Motor neuron (in vitro differentiated cells): Measurements from ENCODE around the gene ODF2L. TPM values are rescaled to one million over a fixed set of nuclear protein-coding genes. Genes with fewer than 3 reads are reported as not detected.
A peak's percentile ranks its signal among the peaks of the same experiment; 100 is the strongest.
"Not testable (repeated sequence)": the region's sequence is repeated elsewhere in the genome, so short reads cannot be mapped to it uniquely, and the experiment has no call there.

Source experiments
- ATAC-seq, 8 experiments: fragments of 200-7000 bp; cut with Tn5 transposase; replicated peaks in 6 of 8; 2 replicates each; pipeline ENCODE4 v1.8.0; 2021; ENCODE audit warnings: mild to moderate bottlenecking in 8 of 8, moderate library complexity in 8 of 8
- H3K27ac ChIP-seq, 2 donors: fragments of 250-450 bp; sonication (Bioruptor Pico); 2 replicates each; pipeline ENCODE4 v1.9.0; 2021; ENCODE audit warnings: antibody characterized with exemption in 2 of 2, mild to moderate bottlenecking in 2 of 2, moderate library complexity in 1 of 2
- H3K4me1 ChIP-seq, 2 donors: fragments of 250-450 bp; sonication (Bioruptor Pico); replicated peaks in 1 of 2; 2 replicates each; pipeline ENCODE4 v1.6.1; 2021; ENCODE audit warnings: antibody characterized with exemption in 2 of 2, mild to moderate bottlenecking in 2 of 2, moderate library complexity in 1 of 2
- H3K4me3 ChIP-seq, 5 donors: fragments of 250-450 bp; sonication (Bioruptor Pico); 2 replicates each; pipeline ENCODE4 v1.9.0; 2021; ENCODE audit warnings: antibody characterized with exemption in 5 of 5, mild to moderate bottlenecking in 5 of 5, moderate library complexity in 4 of 5
- WGBS, 10 experiments: fragments of 450-650 bp; shearing (Covaris generic); methylation state at CpG; one replicate each; pipeline ENCODE4 v1.0.0; 2022; 5-methylcytosine and 5-hydroxymethylcytosine counted together
- in situ Hi-C, 9 experiments: fragments of 400-800 bp; cut with MboI; loops; one replicate each; pipeline ENCODE4 v1.15.0; 2021; ENCODE audit warnings: low sequenced_read_pairs in 9 of 9, low pct_unique_long_range_greater_than_20kb in 2 of 9; ENCODE audit not compliant: unreplicated experiment in 9 of 9
- total RNA-seq, 8 experiments: library from RNA; unstranded; fragments of 300-600 nt; gene quantifications; 2 replicates each; pipeline versions ENCODE4 v1.2.3 to v1.2.4, GENCODE V29; 2022

The ODF2L gene
- total RNA-seq, 8 experiments from 2014 or later: 38.2 to 72.0 (median 53.4) TPM

- Histone ChIP-seq H3K27ac (no peak overlapping the region), H3K4me3 (no peak overlapping the region), H3K4me1 (peaks cover 0 to 2% of the 10 kb centered on the region in 2 donors)
- 83 to 100% (median 100%) methylated on average over 1 of the region's 1 CpG; no CpG with 5 or more reads in 4 of the 10 experiments for WGBS, 10 experiments
- ATAC-seq: no peak
- in situ Hi-C loops: loop anchor here in 2 of 9 experiments (25.0 kb wide), 2 partner anchors 358 to 708 kb away; no protein-coding TSS in a partner anchor
Observed at GRCh38 chr1:86378813-86379212, 17.3 kb downstream of the ODF2L start.

GRCh38 chr1:86377341-86377740 is 18.8 kb downstream of the ODF2L start:
- WGBS, 10 experiments: 86 to 100% (median 100%) methylated on average over 1 of the region's 1 CpG; no CpG with 5 or more reads in 7 of the 10 experiments
- in situ Hi-C loops: loop anchor here in 2 of 9 experiments (25.0 kb wide), 2 partner anchors 360 to 710 kb away; no protein-coding TSS in a partner anchor
- H3K27ac ChIP-seq: no peak overlapping the region

DNA sequence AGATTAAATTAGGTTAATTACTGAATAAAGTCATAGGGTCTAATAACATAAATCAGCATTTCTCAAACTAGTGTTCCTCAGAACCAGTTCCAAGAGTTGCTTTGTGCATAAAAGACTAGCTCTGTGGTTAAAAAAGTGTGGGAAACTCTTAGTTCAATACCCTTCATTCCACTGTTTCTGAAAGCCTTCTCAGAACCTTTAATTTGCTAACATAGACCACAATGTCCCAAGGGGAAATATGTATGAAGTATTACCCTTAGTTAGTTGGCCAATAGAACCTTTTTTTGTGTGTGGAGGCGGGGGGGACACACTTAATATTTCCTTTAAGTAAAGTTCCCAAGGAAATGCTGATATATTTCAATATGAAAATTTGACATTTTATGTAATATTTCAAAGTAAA is 20.4 kb downstream of the ODF2L start:
- WGBS, 10 experiments: 67 to 100% (median 100%) methylated on average over 1 of the region's 1 CpG
- peak in 1 of 8 experiments; percentile 34 for ATAC-seq
- in situ Hi-C loops: loop anchor here in 2 of 9 experiments (25.0 kb wide), 2 partner anchors 362 to 712 kb away; no protein-coding TSS in a partner anchor
- H3K27ac ChIP-seq: no peak overlapping the region
- H3K4me3 ChIP-seq: no peak overlapping the region
- peaks cover 0 to 2% of the 10 kb centered on the region in 2 donors for H3K4me1 ChIP-seq

More at GRCh38 chr1:86377341-86377740, 18.8 kb downstream of the ODF2L start:
- no peak for ATAC-seq
- Histone ChIP-seq H3K4me1 (peaks cover 0 to 2% of the 10 kb centered on the region in 2 donors), H3K4me3 (no peak overlapping the region)

- in situ Hi-C loops: no loop called here
- Histone ChIP-seq H3K4me3 (no peak overlapping the region), H3K4me1 (no peaks in the 10 kb centered on the region), H3K27ac (no peak overlapping the region)
- peak in 1 of 8 experiments; percentile 37 for ATAC-seq
Observed at GRCh38 chr1:86370601-86371022, 25.5 kb downstream of the ODF2L start.

DNA sequence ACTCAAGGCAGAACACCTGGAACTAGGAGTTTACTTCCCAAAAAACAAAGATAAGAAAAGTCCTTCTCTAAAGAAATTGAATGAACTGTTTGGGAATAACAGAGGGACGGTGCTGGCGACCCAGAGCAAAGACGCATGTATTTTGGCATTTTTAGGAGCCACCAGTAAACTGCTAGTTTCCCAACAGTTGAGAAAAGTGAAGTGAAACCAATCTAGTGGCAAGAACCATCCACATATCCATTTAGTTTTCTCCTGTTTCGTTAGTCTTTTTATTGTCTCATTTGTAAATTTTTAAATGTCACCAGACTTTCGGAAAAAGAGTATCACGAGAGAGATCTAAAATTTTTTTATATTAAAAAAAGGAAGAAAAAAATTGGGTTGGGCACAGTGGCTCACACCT is 30.2 kb downstream of the ODF2L start:
- H3K4me3 ChIP-seq: no peak overlapping the region
- H3K27ac ChIP-seq: no peak overlapping the region
- ATAC-seq: no peak
- in situ Hi-C loops: no loop called here
- 88 to 100% (median 99%) methylated on average over 2 to 6 of the region's 6 CpGs for WGBS, 10 experiments
- no peaks in the 10 kb centered on the region for H3K4me1 ChIP-seq

DNA sequence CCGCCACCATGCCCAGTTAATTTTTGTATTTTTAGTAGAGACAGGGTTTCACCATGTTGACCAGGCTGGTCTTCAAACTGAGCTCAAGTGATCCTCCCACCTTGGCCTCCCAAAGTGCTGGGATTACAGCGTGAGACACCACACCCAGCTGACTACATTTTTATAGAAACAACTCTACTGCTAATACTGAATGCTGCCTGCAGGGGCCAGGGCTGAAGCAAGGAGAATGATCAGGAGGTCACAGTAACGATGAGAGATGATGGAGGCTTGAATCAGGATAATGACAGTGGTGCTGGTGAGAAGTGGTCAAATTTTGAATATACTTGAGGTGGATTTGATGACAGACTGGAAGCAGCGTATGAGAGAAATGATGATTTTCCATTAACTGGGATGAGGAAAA is 33.3 kb downstream of the ODF2L start:
- in situ Hi-C loops: no loop called here
- no peak for ATAC-seq
- Histone ChIP-seq H3K4me1 (no peaks in the 10 kb centered on the region), H3K27ac (no peak overlapping the region), H3K4me3 (no peak overlapping the region)
- 87 to 100% (median 98%) methylated on average over 1 to 4 of the region's 4 CpGs for WGBS, 10 experiments

- H3K27ac ChIP-seq: no peak overlapping the region
- H3K4me3 ChIP-seq: no peak overlapping the region
- peak in 1 of 8 experiments; percentile 52 for ATAC-seq
- WGBS, 10 experiments: 74 to 100% (median 90%) methylated on average over 2 to 5 of the region's 5 CpGs; no CpG with 5 or more reads in 1 of the 10 experiments
- no peaks in the 10 kb centered on the region for H3K4me1 ChIP-seq
- in situ Hi-C loops: no loop called here
Observed at GRCh38 chr1:86357796-86358195, 38.3 kb downstream of the ODF2L start.

- no peak for ATAC-seq
- no peak overlapping the region for H3K27ac ChIP-seq
- in situ Hi-C loops: no loop called here
Observed at GRCh38 chr1:86356247-86356646, 39.9 kb downstream of the ODF2L start.

GRCh38 chr1:86352086-86352485 is 44.0 kb downstream of the ODF2L start:
- WGBS, 10 experiments: 0 to 100% (median 94%) methylated on average over 1 of the region's 1 CpG
- Histone ChIP-seq H3K4me3 (no peak overlapping the region), H3K27ac (no peak overlapping the region), H3K4me1 (no peaks in the 10 kb centered on the region)
- peak in 2 of 8 experiments; percentile 75 to 82 for ATAC-seq
- in situ Hi-C loops: no loop called here

More at GRCh38 chr1:86356247-86356646, 39.9 kb downstream of the ODF2L start:
- WGBS, 10 experiments: 53 to 100% (median 90%) methylated on average over 1 to 10 of the region's 10 CpGs; no CpG with 5 or more reads in 1 of the 10 experiments
- no peak overlapping the region for H3K4me3 ChIP-seq
- no peaks in the 10 kb centered on the region for H3K4me1 ChIP-seq

DNA sequence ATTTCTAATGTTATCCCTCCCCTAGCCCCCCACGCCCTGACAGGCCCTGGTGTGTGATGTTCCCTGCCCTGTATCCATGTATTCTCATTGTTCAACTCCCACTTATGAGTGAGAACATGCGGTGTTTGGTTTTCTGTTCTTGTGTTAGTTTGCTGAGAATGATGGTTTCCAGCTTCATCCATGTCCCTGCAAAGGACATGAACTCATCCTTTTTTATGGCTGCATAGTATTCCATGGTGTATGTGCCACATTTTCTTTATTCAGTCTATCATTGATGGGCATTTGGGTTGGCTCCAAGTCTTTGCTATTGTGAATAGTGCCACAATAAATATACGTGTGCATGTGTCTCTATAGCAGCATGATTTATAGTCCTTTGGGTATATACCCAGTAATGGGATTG is 45.9 kb downstream of the ODF2L start:
- H3K27ac ChIP-seq, in situ Hi-C loops, H3K4me1 ChIP-seq, H3K4me3 ChIP-seq, ATAC-seq: not testable (repeated sequence)
- WGBS, 10 experiments: 88 to 100% (median 100%) methylated on average over 1 to 2 of the region's 3 CpGs; no CpG with 5 or more reads in 5 of the 10 experiments

DNA sequence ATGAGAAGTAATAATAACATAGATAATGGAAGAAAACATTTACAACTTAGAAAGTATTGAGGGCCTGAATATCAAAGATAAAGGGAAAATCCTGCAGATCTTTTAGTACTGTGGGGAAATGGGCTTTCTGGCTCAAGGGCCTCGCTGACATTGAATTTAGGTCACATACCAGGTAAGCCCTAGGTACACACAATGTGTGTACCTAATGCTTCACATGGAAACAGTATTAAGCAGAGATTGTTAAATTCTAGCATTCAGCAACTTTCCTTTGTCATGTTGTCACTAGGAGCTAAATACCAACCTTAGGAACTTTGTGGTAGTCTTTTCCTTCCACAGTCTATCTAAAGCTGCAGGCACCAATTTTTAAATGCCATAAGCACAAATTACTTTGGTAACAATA is 49.7 kb downstream of the ODF2L start:
- no peak overlapping the region for H3K4me3 ChIP-seq
- in situ Hi-C loops: no loop called here
- peak in 1 of 8 experiments; percentile 53 for ATAC-seq
- WGBS, 10 experiments: 71 to 100% (median 96%) methylated on average over 1 of the region's 1 CpG
- H3K27ac ChIP-seq: no peak overlapping the region
- H3K4me1 ChIP-seq: no peaks in the 10 kb centered on the region

DNA sequence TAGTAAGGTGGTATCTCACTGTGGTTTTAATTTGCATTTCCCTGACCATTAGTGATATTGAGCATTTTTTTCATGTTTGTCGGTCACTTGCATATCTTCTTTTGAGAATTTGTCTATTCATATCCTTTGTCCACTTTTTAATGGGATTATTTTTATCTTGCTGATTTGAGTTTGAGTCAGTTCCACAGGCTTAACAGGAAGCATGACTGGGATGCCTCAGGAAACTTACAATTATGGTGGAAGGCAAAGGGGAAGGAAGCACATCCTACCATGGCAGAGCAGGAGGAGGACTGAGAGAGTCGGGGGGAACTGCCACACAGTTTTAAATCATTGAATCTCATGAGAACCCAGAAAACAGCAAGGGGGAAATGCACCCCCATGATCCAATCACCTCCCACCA is 51.1 kb downstream of the ODF2L start:
- in situ Hi-C loops: no loop called here
- no peaks in the 10 kb centered on the region for H3K4me1 ChIP-seq
- H3K4me3 ChIP-seq: no peak overlapping the region
- no peak overlapping the region for H3K27ac ChIP-seq
- no peak for ATAC-seq
- WGBS, 10 experiments: 80 to 100% (median 98%) methylated on average over 1 to 2 of the region's 2 CpGs

- ATAC-seq: no peak
- 49 to 100% (median 88%) methylated on average over 1 to 7 of the region's 7 CpGs; no CpG with 5 or more reads in 2 of the 10 experiments for WGBS, 10 experiments
- Histone ChIP-seq H3K27ac (no peak overlapping the region), H3K4me1 (no peaks in the 10 kb centered on the region), H3K4me3 (no peak overlapping the region)
- in situ Hi-C loops: no loop called here
Observed at GRCh38 chr1:86339906-86340305, 56.2 kb downstream of the ODF2L start.
